Activated naive CD4-positive, alpha-beta T cell treated with Interleukin-2 at 50 U/mL for 16 hours (primary cell): ENCODE data around the gene GASK1A.
A peak's percentile ranks its signal among the peaks of the same experiment; 100 is the strongest.

Experiments used
- DNase-seq: peaks from one replicate; pipeline ENCODE4 v3.0.0-alpha.2; 2020

GASK1A gene

GRCh38 chr3:43091481-43091880, 112.4 kb downstream of the GASK1A start:
- DNase-seq: no peak

- DNase-seq: no peak
These were observed 113.9 kb downstream of the GASK1A start for GRCh38 chr3:43093006-43093405.

- no peak for DNase-seq
These were observed 114.9 kb downstream of the GASK1A start for GRCh38 chr3:43093974-43094373.

- no peak for DNase-seq
These were observed 115.3 kb downstream of the GASK1A start for GRCh38 chr3:43094381-43094780.

GRCh38 chr3:43094851-43095250, 115.7 kb downstream of the GASK1A start:
- DNase-seq: no peak

GRCh38 chr3:43095370-43095769, 116.3 kb downstream of the GASK1A start:
- no peak for DNase-seq

GRCh38 chr3:43096761-43097160, 117.7 kb downstream of the GASK1A start:
- DNase-seq: no peak

GRCh38 chr3:43097400-43098080, 118.4 kb downstream of the GASK1A start:
- DNase-seq: no peak

GRCh38 chr3:43098761-43099160, 119.7 kb downstream of the GASK1A start:
- no peak for DNase-seq

- no peak for DNase-seq
These were observed 123.8 kb downstream of the GASK1A start for GRCh38 chr3:43102773-43103480.

GRCh38 chr3:43104039-43104438, 124.9 kb downstream of the GASK1A start:
- DNase-seq: no peak

- DNase-seq: peak; percentile 20
These were observed 125.8 kb downstream of the GASK1A start for GRCh38 chr3:43104660-43105595.

- DNase-seq: peak; percentile 88
These were observed 126.6 kb downstream of the GASK1A start, which contains the start of gene POMGNT2 for GRCh38 chr3:43105596-43106292. Gene POMGNT2, minus strand, starts transcription at chr3:43106079. Its CDS starts 24,648 bp downstream, at chr3:43081431.

- DNase-seq: no peak
These were observed 127.2 kb downstream of the GASK1A start for GRCh38 chr3:43106293-43106628.
